Natural killer cell (primary cell): Measurements from ENCODE around the gene NECTIN4. TPM values are rescaled to one million over a fixed set of nuclear protein-coding genes. Genes with fewer than 3 reads are reported as not detected.

ENCODE experiments used
- ATAC-seq, 3 donors: fragments of 150-1000 bp in 2 of 3; fragments of 200-7000 bp in 1 of 3; cut with Tn5 transposase; 1 replicate in 1 of 3; 2 replicates in 2 of 3; pipeline ENCODE4 v1.10.0; 2021; ENCODE audit warnings: mild to moderate bottlenecking in 2 of 3, moderate library complexity in 2 of 3
- DNase-seq, 2 donors: peaks; one replicate each; pipeline versions ENCODE4 v3.0.0 to v3.0.0-alpha.2; 2013 to 2021; ENCODE audit warnings: mixed read lengths in 1 of 2
- H3K27ac ChIP-seq: one replicate; pipeline ENCODE4 v1.5.1; 2013; ENCODE audit warnings: mild to moderate bottlenecking, low read length
- H3K27me3 ChIP-seq: one replicate; pipeline ENCODE4 v1.6.1; 2013; ENCODE audit warnings: low read length; ENCODE audit not compliant: control insufficient read depth, insufficient read depth
- H3K36me3 ChIP-seq: one replicate; pipeline ENCODE4 v1.6.1; 2013; ENCODE audit warnings: low read length; ENCODE audit not compliant: control insufficient read depth, insufficient read depth
- H3K4me1 ChIP-seq: one replicate; pipeline ENCODE4 v1.6.1; 2013; ENCODE audit warnings: low read length; ENCODE audit not compliant: control insufficient read depth, insufficient read depth
- H3K4me3 ChIP-seq: one replicate; pipeline ENCODE4 v1.5.1; 2013; ENCODE audit warnings: low read length
- H3K9me3 ChIP-seq: one replicate; pipeline ENCODE4 v1.6.1; 2013; ENCODE audit warnings: low read length; ENCODE audit not compliant: control insufficient read depth, insufficient read depth
- H3K27ac Mint-ChIP-seq, 2 donors: one replicate each; pipeline ENCODE4 v1.8.0; 2022; ENCODE audit warnings: mild to moderate bottlenecking in 2 of 2, mixed read lengths in 2 of 2, moderate library complexity in 1 of 2
- H3K27me3 Mint-ChIP-seq, 2 donors: one replicate each; pipeline ENCODE4 v1.8.0; 2022; ENCODE audit warnings: low read depth in 2 of 2, mixed read lengths in 2 of 2
- H3K36me3 Mint-ChIP-seq: one replicate; pipeline ENCODE4 v1.8.0; 2022; ENCODE audit warnings: mixed read lengths
- H3K4me1 Mint-ChIP-seq, 2 donors: one replicate each; pipeline ENCODE4 v1.8.0; 2022; ENCODE audit warnings: mixed read lengths in 2 of 2
- H3K4me3 Mint-ChIP-seq: one replicate; pipeline ENCODE4 v1.8.0; 2022; ENCODE audit warnings: mild to moderate bottlenecking, moderate library complexity, mixed read lengths
- H3K9me3 Mint-ChIP-seq, 2 donors: one replicate each; pipeline ENCODE4 v1.8.0; 2022; ENCODE audit warnings: mixed read lengths in 2 of 2
- CTCF ChIP-seq: fragments of 200-600 bp; IDR thresholded peaks from one replicate; pipeline ENCODE4 v1.8.0; 2022; ENCODE audit warnings: antibody characterized with exemption
- WGBS: methylation state at CpG from one replicate; pipeline ENCODE4 v1.1.7; 2013; ENCODE audit warnings: missing lambda C conversion rate; ENCODE audit not compliant: insufficient coverage; 5-methylcytosine and 5-hydroxymethylcytosine counted together
- intact Hi-C: fragments of 100-400 bp; cut with micrococcal nuclease; formaldehyde crosslinking; loops from one replicate; pipeline ENCODE4 v1.14.2; 2022
- total RNA-seq, 4 donors: library from RNA; stranded (reverse); fragments of 120-200 nt in 1 of 4; gene quantifications; one replicate each; pipeline versions ENCODE4 v1.2.3 to v1.2.4, GENCODE V29; 2013 to 2022

Gene NECTIN4
- total RNA-seq, 3 donors from 2014 or later (not counting 1 experiment from before 2014, with no cell fraction given): 0.07 to 0.09 TPM; not detected in 1

- WGBS: 100% methylated on average over 1 of the region's 1 CpG
- H3K9me3 ChIP-seq: no peaks in the 10 kb centered on the region
- Mint-ChIP-seq H3K27me3 (no peaks in the 10 kb centered on the region), H3K27ac (no peak overlapping the region), H3K4me1 (peaks cover 33 to 50% of the 10 kb centered on the region in 2 donors), H3K36me3 (peaks cover 8% of the 10 kb centered on the region), H3K9me3 (no peaks in the 10 kb centered on the region), H3K4me3 (no peak overlapping the region)
- DNase-seq: no peak
- peaks cover 16% of the 10 kb centered on the region for H3K36me3 ChIP-seq
- H3K27me3 ChIP-seq: no peaks in the 10 kb centered on the region
- H3K27ac ChIP-seq: no peak overlapping the region
- no peak for TF ChIP-seq CTCF
- no peak for ATAC-seq
- peaks cover 21% of the 10 kb centered on the region for H3K4me1 ChIP-seq
- no peak overlapping the region for H3K4me3 ChIP-seq
- intact Hi-C loops: no loop called here
Measured at GRCh38 chr1:161130266-161130665, 40.9 kb upstream of the NECTIN4 start.

GRCh38 chr1:161128591-161129420 lies 39.4 kb upstream of the NECTIN4 start:
- Mint-ChIP-seq H3K27ac (no peak overlapping the region), H3K4me3 (no peak overlapping the region), H3K4me1 (peaks cover 33 to 46% of the 10 kb centered on the region in 2 donors), H3K36me3 (peaks cover 8% of the 10 kb centered on the region), H3K27me3 (no peaks in the 10 kb centered on the region), H3K9me3 (no peaks in the 10 kb centered on the region)
- Histone ChIP-seq H3K27me3 (no peaks in the 10 kb centered on the region), H3K4me3 (no peak overlapping the region), H3K9me3 (no peaks in the 10 kb centered on the region), H3K4me1 (peaks cover 17% of the 10 kb centered on the region), H3K27ac (no peak overlapping the region), H3K36me3 (peaks cover 22% of the 10 kb centered on the region)
- DNase-seq: no peak
- intact Hi-C loops: no loop called here
- 89% methylated on average over 3 of the region's 4 CpGs for WGBS
- no peak for TF ChIP-seq CTCF
- no peak for ATAC-seq

GRCh38 chr1:161127649-161128048 lies 38.3 kb upstream of the NECTIN4 start:
- H3K36me3 Mint-ChIP-seq: peaks cover 8% of the 10 kb centered on the region
- peaks cover 9% of the 10 kb centered on the region for H3K4me1 ChIP-seq
- no peaks in the 10 kb centered on the region for H3K27me3 ChIP-seq
- ATAC-seq: no peak
- no peaks in the 10 kb centered on the region for H3K9me3 ChIP-seq
- no peak overlapping the region for H3K4me3 Mint-ChIP-seq
- DNase-seq: no peak
- no peak overlapping the region for H3K4me3 ChIP-seq
- intact Hi-C loops: no loop called here
- peaks cover 31% of the 10 kb centered on the region for H3K36me3 ChIP-seq
- peak overlapping the region; percentile 11 to 22 for H3K27ac Mint-ChIP-seq
- no peaks in the 10 kb centered on the region for H3K9me3 Mint-ChIP-seq
- H3K27ac ChIP-seq: no peak overlapping the region
- WGBS: 88% methylated on average over 1 of the region's 2 CpGs
- TF ChIP-seq CTCF: no peak
- peaks cover 33 to 46% of the 10 kb centered on the region in 2 donors for H3K4me1 Mint-ChIP-seq
- H3K27me3 Mint-ChIP-seq: no peaks in the 10 kb centered on the region
